ENCODE results near the gene BRD7.

The BRD7 gene

GRCh38 chr16:50368410-50369132 lies at the start of gene BRD7:
Gene BRD7, minus strand, starts transcription at chr16:50368988. Its CDS starts 214 bp downstream, at chr16:50368774.
- DNase-seq = peak; percentile 52 to 58

DNA sequence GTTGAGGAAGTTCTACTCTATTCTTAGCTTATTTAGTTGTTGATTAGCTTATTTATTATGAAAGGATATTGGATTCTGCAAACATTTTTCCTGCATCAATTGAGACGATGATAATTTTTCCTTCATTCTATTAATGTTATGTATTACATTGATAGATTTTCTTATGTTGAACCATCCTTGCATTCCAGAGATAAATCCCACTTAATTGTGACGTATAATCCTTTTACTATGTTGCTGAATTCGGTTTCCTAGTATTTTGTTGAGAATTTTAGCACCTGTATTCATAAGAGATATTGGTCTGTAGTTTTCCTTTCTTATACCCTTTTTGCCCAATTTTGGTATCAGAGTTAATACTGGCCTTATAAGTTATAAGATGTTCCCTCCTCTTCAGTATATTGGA lies 47.6 kb upstream of the BRD7 start:
- DNase-seq = no peak

DNA sequence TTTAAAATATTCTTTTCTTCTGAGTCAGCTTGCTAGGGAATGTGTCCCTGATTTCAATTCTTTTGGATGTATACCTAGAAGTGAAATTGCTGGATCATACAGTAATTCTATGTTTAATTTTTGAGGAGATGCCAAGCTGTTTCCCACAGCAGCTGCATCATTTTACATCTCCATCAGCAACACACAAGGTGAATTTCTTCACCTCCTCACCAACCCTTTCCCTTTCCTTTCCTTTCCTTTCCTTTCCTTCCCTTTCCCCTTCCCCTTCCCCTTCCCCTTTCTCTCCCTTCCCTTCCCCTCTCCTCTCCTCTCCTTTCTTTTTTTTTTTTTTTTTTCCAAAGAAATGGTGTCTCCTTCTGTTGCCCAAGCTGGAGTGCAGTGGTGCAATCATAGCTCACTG lies 45.4 kb upstream of the BRD7 start:
- no peak for DNase-seq

GRCh38 chr16:50411034-50411433 lies 42.2 kb upstream of the BRD7 start:
- DNase-seq = no peak

DNA sequence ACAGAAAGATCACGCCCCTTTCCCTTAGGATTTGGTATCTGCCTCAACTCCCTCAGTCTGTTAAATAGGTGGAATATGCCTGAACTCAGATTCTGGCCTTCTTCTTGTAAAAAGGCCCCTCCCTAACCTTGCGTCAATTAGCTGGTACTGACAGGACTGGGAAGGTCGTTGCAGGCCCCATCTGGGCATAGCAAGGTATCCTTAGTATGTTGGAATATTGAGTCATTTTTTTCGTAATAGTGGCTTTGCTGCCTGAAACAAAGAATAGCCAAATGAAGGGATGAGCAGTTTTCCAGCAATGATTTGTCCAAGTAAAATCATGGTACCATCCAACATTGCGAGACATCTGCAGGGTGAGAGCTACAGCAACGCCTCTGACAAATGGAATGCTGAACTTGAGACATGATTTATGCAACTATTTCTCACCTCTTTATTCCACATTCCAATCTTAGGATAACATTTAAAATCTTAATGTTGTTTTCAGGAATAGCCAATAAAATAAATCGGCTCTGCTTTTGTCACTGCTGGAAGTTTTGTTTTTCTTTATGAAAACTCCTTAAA lies 39.3 kb upstream of the BRD7 start:
- no peak for DNase-seq

- no peak for DNase-seq
Measured at GRCh38 chr16:50407351-50407750, 38.6 kb upstream of the BRD7 start.

DNA sequence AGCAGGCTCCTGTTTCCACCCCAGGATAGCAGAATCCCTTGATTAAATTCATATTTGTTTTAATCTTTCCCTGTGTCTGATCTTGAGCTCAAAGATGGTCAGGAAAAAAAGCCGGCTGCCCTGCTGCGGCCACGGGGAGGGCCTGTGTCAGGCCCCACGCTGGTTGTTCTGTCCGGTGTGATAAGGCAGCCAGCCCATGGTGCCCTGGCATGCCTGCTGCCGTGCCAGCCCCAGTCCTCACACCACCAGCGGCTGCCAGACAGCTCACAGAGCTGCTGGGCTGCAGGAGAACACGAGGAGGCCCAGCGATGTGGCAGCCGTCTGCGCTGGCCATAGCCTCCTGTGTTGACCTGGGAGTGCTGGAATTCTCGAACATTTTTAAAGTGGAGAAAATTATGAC lies 34.7 kb upstream of the BRD7 start:
- DNase-seq = no peak

GRCh38 chr16:50402298-50402895 lies 33.6 kb upstream of the BRD7 start:
- no peak for DNase-seq

DNA sequence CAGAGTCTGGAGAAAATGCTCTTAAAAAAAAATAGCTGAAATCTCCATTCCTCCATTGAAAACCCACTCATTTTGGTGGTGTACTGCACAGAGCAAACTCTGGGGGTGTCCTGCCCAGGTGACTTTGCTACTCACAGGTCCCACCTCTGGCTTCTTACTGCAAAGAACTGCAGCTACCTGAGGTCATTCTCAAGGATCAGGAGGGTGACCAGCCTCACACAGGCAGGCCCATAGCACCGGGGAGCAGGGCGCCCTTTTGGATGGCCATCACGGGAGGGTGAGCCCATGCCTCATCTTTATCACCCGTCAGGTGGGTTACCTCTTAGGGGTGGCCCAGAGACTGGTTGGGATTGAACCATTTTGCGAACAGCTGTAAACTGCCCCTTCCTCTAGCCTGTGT lies 32.6 kb upstream of the BRD7 start:
- no peak for DNase-seq

GRCh38 chr16:50400967-50401348 lies 32.2 kb upstream of the BRD7 start:
- no peak for DNase-seq

DNA sequence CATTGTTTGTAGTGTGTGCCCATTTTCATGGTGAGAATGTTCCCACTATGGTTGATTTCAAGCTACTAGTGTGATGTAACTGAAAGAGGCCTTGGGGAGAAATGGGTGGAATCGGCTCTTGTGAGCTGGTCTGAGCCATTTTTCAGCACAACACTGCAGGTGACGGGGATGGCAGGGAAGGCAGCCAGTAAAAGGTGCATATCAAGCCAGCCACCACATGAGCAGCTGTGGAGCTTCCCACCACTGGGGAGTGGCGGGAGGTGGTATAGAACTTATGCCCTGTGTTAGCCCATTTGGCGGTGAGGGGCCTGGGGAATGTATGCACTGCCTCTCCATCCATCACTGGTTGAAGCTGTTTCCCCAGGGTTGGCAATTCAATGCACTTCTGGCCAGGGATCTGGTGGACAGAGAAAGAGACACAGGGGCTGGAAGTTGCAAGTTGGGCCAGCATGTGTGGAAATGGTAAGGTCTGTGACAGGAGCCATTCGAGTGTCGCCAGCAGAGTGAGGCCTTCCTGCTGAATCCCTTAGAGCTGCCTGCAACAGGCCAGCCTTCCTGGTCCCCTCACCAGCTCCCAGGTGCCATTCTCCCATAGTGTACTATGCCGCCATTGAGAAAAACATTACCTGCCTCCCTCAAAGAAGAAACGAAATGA lies 31.7 kb upstream of the BRD7 start:
- no peak for DNase-seq

DNA sequence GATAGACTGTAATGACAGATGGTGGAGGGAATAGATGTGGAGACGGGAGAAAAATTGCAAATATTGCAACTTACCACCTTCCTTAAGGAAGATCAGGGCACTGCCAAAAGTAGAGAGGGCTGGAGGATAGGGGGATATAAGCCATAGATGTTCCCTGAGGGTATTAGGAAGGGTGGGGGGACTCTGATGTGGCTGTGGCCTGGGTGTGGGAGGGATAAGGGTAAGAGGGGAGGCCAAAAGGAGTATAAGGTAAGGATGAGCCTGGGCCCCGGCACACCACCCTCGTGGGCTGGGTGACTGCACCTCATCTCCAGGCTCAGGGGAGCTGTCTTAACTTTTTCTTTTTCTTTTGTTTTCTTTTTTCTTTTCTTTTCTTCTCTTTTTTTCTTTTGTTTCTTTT lies 30.6 kb upstream of the BRD7 start:
- no peak for DNase-seq

- DNase-seq = no peak
Measured at GRCh38 chr16:50398336-50398735, 29.5 kb upstream of the BRD7 start.

- no peak for DNase-seq
Measured at GRCh38 chr16:50396761-50397535, 28.2 kb upstream of the BRD7 start.

DNA sequence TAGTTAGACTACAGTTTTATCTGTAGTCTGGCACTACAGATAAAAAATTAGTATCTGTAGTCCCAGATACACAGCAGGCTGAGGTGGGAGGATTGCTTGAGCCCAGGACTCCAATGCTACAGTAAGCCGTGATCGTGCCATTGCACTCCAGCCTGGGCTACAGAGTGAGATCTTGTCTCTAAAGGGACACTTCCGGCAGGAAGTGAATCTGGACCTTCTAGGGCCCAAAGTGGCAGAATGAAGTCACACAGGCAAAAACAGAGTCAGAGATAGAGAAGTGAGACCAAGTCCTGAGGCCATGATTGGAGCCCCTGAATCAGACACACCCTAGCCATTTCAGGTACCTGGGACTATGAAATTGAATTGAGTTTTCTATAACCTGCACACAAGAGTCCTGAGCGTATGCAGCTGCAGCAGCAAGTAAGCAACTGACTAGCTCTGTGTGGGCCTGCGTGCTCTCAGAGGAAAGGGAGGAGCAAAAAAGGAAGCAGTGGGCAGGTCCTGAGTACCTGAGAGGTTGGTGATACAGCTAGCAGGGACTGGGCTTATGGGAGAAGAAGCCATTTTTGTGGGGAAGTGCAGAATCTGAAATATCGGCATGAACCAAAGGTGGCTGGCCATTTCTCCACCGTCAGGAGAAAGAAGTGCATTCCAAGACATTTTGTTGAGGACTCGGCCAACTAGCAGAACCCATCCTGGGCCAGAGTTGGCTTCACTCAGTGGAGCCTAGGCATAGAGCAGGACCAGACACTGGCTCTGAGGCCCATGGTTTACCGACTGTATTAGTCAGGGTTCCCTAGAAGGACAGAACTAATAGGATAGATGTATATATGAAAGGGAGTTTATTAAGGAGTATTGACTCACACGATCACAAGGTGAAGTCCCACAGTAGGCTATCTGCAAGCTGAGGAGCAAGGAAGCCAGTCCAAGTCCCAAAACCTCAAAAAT lies 27.2 kb upstream of the BRD7 start:
- no peak for DNase-seq

- no peak for DNase-seq
Measured at GRCh38 chr16:50393858-50394802, 25.3 kb upstream of the BRD7 start.

DNA sequence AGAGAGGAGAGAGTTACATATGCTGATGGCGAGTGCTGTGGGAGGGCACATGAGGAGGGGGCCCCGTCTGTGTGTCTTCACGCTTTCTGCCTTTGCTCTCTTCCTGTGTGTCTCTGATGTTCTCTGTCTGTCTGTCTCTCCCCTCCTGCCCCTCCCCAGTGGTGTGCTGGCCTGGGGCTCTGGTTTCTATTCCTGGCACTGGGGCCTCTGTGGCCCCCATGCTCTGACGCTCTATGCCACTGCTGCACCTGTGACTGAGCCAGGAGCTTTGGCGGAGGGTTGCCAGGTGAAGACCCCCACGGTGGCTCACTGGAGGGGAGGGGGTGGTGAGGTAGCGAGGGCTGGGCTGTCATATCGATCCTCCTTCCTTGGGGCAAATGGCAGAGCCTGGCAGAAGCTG lies 24.6 kb upstream of the BRD7 start:
- DNase-seq = no peak

DNA sequence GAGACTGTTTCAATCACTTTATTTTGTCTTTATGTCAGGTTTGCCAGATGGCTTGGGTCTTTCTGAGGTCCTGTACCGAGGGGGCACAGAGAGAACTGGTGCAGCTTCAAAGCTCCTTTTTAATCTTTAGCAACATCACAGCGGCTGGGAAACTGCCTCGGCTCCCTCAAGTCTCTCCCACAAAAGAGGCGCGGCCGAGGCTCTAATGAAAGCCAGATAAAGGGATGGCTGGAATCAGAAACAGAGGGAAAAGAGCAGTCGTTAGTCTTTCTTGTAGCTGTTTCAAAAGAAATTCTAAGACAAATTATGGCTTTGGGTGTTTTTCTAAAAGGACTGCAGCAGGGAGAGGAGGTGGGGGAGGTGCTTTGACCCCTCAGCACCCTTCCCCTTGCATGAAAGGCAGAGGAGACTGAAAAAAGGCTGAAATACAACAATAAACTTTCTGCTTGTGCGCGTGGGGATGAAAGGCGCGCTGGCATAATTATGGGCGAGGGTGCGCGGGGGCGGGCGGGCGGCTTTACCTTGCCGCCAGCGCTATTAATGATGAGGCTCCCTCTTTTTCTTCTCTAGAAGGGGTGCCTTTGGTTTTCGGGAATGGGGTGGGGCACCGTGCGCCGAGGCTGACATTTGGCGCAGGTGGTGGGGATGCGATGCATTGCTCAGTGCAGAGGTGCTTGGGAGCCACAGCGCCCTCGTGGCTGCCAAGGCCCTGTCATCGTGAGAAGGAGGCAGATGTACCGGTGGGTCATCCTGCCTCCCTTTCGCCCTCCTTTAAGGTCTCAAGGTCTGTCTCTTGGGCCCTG lies 22.3 kb upstream of the BRD7 start:
- no peak for DNase-seq

GRCh38 chr16:50390371-50390771 lies 21.6 kb upstream of the BRD7 start:
- DNase-seq = no peak

DNA sequence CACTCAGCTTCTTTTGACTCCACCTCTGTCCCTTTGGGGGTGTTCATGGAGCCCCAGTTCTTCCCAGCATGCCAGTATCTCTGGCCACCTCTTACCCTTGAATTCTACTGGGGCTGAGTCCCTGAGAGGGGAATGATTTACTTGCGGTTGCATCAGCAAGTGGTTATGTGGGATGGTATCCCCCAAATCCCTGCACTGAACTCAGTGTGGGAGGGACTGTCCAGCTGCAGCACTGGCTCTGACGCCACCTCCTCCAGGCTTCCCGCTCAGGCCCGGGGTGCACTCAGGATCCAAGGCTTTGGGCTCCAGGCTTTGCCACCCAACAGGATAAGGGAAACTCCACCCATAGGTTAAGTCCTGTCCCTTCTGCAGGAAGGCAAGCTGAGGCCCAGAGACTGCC lies 21.1 kb upstream of the BRD7 start:
- DNase-seq = no peak
